NCI-H524 treated with DMSO at 0.1 percent for 48 hours (cell line): ENCODE measurements around the gene PSMD11.

Experiments used
- DNase-seq: peaks from one replicate; lab custom pipeline; 2025; lab: John Stamatoyannopoulos, UW

Gene PSMD11

DNA sequence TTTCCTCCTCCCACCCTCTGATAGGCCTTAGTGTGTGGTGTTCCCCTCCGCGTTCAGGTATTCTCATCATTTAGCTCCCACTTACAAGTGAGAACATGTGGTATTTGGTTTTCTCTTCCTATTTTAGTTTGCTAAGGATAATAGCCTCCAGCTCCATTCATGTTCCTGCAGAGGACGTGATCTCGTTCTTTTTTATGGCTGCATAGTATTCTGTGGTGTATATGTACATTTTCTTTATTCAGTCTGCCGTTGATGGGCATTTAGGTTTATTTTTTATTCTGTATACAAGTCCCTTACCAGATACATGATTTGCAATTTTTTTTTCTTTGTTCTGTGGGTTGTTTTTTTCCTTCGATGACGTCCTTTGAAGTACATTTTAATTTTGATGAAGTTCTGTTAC lies 23.6 kb downstream of the PSMD11 start:
- no peak for DNase-seq

- no peak for DNase-seq
Measured at GRCh38 chr17:32470405-32471167, 26.3 kb downstream of the PSMD11 start.

DNA sequence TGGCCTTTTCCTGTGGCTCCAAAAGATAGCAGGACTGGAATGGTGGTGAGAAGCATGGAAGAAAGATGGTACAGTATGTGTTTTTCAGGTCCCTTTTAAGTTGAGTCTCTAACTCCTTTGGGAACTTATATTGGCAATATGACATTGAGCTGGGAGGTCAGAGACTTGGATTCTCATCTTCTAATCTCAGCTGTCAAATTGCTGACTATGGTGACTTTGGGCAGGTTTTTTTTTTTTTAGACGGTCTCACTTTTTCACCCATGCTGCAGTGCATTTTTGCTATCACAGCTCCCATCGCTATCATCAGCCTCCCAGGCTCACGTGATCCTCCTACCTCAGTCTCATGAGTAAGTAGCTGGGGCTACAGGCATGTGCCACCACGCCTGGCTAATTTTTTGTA lies 27.3 kb downstream of the PSMD11 start:
- no peak for DNase-seq

DNA sequence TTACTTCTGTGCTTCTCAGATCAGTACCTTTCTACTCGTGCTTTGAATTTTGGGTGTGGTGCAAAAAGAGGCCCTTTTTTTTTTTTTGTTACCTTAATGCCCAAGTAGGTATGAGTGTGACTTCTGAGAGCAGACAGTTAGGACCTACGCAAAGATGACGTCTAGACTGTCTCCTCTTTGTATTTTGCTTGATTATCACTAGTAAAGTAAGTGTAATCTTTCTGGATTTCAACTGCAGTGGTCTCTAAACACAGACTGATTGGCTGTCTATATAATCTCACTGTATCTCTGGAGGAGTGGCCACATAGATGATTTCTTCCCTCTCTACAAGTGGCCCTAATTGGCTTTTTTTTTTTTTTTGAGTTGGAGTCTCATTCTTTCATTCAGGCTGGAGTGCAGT lies 30.9 kb downstream of the PSMD11 start:
- DNase-seq = no peak

- DNase-seq = no peak
Measured at GRCh38 chr17:32477220-32477619, 32.9 kb downstream of the PSMD11 start.

- no peak for DNase-seq
Measured at GRCh38 chr17:32479074-32479617, 34.8 kb downstream of the PSMD11 start.

DNA sequence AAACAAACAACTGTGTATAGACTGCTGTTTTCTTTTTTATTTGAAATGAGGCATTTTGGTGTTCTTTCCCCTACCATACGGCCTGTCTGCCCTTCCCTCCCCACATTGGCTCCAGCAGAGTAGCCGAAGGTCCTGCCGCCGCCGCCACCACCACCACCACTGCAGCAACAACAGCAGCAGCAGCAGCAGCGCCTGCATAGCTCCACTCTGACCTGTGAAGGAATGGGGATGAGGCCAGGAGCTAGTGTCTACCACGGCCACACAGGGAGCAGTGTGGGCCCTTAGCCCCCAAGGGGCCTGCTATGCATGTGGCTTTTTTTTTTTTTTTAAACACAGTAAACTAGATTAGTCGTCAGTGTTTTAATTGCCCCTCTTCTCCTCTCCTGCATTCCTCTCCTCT lies 36.9 kb downstream of the PSMD11 start:
- DNase-seq = no peak

- no peak for DNase-seq
Measured at GRCh38 chr17:32482568-32483320, 38.4 kb downstream of the PSMD11 start.

GRCh38 chr17:32483451-32484019 lies 39.2 kb downstream of the PSMD11 start:
- peak; percentile 61 for DNase-seq

- no peak for DNase-seq
Measured at GRCh38 chr17:32484041-32484461, 39.7 kb downstream of the PSMD11 start.

DNA sequence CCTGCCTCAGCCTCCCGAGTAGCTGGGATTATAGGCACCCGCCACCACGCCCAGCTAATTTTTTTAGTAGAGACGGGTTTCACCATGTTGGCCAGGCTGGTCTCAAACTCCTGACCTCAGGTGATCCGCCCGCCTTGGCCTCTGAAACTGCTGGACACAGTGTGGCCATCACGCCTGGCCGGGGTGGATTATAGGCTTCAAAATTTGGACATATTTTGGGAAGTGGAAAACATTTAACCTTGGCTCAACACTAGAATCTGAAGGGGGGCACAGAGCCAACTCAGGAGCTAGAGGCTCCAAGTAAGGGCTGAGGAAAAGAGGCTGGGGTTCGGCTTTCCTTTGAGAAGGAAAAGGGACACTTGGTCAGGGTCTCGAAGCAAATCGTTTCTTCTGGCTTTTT lies 40.3 kb downstream of the PSMD11 start:
- DNase-seq = no peak

- DNase-seq = no peak
Measured at GRCh38 chr17:32485261-32486110, 41.2 kb downstream of the PSMD11 start.

- DNase-seq = no peak
Measured at GRCh38 chr17:32486111-32486700, 41.9 kb downstream of the PSMD11 start.

GRCh38 chr17:32486701-32487472 lies 42.6 kb downstream of the PSMD11 start, which contains the start of gene CDK5R1:
CDK5R1 (plus strand) TSS chr17:32486993; CDS start chr17:32487621, 628 bp downstream.
- DNase-seq = no peak

DNA sequence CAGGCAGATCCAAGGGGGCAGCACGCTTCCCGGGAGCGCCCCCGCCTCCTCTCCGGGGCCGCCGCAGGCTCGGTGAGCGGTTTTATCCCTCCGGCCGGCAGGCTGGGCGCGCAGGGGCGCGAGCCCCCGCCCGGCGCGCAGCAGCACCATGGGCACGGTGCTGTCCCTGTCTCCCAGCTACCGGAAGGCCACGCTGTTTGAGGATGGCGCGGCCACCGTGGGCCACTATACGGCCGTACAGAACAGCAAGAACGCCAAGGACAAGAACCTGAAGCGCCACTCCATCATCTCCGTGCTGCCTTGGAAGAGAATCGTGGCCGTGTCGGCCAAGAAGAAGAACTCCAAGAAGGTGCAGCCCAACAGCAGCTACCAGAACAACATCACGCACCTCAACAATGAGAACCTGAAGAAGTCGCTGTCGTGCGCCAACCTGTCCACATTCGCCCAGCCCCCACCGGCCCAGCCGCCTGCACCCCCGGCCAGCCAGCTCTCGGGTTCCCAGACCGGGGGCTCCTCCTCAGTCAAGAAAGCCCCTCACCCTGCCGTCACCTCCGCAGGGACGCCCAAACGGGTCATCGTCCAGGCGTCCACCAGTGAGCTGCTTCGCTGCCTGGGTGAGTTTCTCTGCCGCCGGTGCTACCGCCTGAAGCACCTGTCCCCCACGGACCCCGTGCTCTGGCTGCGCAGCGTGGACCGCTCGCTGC lies 43.3 kb downstream of the PSMD11 start:
- no peak for DNase-seq

GRCh38 chr17:32488177-32488542 lies 43.9 kb downstream of the PSMD11 start:
- no peak for DNase-seq

GRCh38 chr17:32488604-32489180 lies 44.4 kb downstream of the PSMD11 start:
- DNase-seq = no peak

- no peak for DNase-seq
Measured at GRCh38 chr17:32489320-32490100, 45.2 kb downstream of the PSMD11 start.

DNA sequence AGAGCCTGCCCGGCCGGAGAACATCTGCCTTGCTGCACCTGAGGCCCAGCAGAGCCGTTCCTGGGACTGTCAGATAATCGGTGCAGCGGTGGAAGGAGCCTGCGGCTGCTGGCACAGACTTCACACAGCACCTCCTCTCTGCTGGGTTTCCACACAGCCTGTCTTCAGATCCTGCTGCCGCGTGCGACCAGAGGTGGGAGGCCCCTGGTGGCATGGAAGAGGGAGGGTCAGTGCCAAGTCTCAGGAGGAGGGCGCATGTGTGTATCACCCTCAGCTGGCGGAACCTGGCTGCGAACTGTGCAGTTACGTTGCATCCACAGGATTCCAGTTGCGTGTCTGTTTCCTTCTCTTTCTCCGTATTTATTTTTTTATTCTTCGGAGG lies 45.8 kb downstream of the PSMD11 start:
- peak; percentile 45 for DNase-seq
